Naive thymus-derived CD8-positive, alpha-beta T cell (primary cell): ENCODE measurements around the gene KISS1. TPM values are rescaled to one million over a fixed set of nuclear protein-coding genes. Genes with fewer than 3 reads are reported as not detected.
A peak's percentile ranks its signal among the peaks of the same experiment; 100 is the strongest.

Source experiments
- ATAC-seq, 2 donors: fragments of 150-1000 bp; cut with Tn5 transposase in 1 of 2; sonication (Bioruptor Pico), chemical (Tn5 transposase) in 1 of 2; 1 replicate in 1 of 2; 2 replicates in 1 of 2; pipeline ENCODE4 v1.10.0; 2021; ENCODE audit warnings: mild to moderate bottlenecking in 2 of 2, moderate library complexity in 2 of 2
- POLR2A ChIA-PET: fragments of 350-600 bp; sonication (Branson Sonifier 250); formaldehyde crosslinking; loops from one replicate; lab custom pipeline; 2021; ENCODE audit warnings: antibody characterized with exemption; lab: Charles Lee
- DNase-seq, 10 donors: peaks; one replicate each; pipeline versions ENCODE4 v3.0.0 to v3.0.0-alpha.2; 2020 to 2022
- H3K27ac Mint-ChIP-seq, 10 donors: one replicate each; pipeline ENCODE4 v1.8.0; 2020 to 2022; ENCODE audit warnings: mild to moderate bottlenecking in 10 of 10, mixed read lengths in 10 of 10, moderate library complexity in 4 of 10, inconsistent platforms in 1 of 10
- H3K27me3 Mint-ChIP-seq, 5 donors: one replicate each; pipeline ENCODE4 v1.8.0; 2021 to 2022; ENCODE audit warnings: mixed read lengths in 5 of 5
- H3K36me3 Mint-ChIP-seq, 3 donors: one replicate each; pipeline ENCODE4 v1.8.0; 2020 to 2022; ENCODE audit warnings: mixed read lengths in 3 of 3, mild to moderate bottlenecking in 2 of 3, inconsistent platforms in 1 of 3
- H3K4me1 Mint-ChIP-seq, 4 donors: one replicate each; pipeline ENCODE4 v1.8.0; 2021 to 2022; ENCODE audit warnings: mixed read lengths in 4 of 4
- H3K4me3 Mint-ChIP-seq, 10 donors: one replicate each; pipeline ENCODE4 v1.8.0; 2020 to 2022; ENCODE audit warnings: mild to moderate bottlenecking in 10 of 10, mixed read lengths in 10 of 10, moderate library complexity in 6 of 10, inconsistent platforms in 1 of 10
- H3K9me3 Mint-ChIP-seq, 9 donors: one replicate each; pipeline ENCODE4 v1.8.0; 2020 to 2022; ENCODE audit warnings: mixed read lengths in 9 of 9, mild to moderate bottlenecking in 3 of 9, inconsistent platforms in 1 of 9, moderate library complexity in 1 of 9
- polyA plus RNA-seq, 3 donors: library from polyadenylated mRNA; unstranded; fragments of 300-500 nt; fragmentation: Illumina TruSeq; gene quantifications; one replicate each; pipeline ENCODE4 v1.2.3, GENCODE V29; 2021
- total RNA-seq, 8 experiments: library from RNA in 2 of 8; stranded (reverse) in 2 of 8; gene quantifications; one replicate each; pipeline ENCODE4 v1.2.3 and lab custom pipeline; 2021 to 2026

KISS1 gene
- total and polyA plus RNA-seq, 5 experiments from 2014 or later: not detected

- DNase-seq (no peak), ATAC-seq (no peak)
- H3K4me3 Mint-ChIP-seq: peak overlapping the region; percentile 69 to 88 (median 70)
Measured at GRCh38 chr1:204149635-204150565, 46.4 kb downstream of the KISS1 start.

GRCh38 chr1:204149107-204149506 lies 47.2 kb downstream of the KISS1 start:
- POLR2A ChIA-PET: no interaction called here
- H3K27ac Mint-ChIP-seq: peak overlapping the region in 5 of 10 donors; percentile 28 to 74 (median 53)
- H3K36me3 Mint-ChIP-seq: no peaks in the 10 kb centered on the region
- H3K27me3 Mint-ChIP-seq: no peaks in the 10 kb centered on the region
- ATAC-seq (no peak), DNase-seq (no peak)
- peaks cover 5 to 15% (median 7%) of the 10 kb centered on the region in 4 donors for H3K4me1 Mint-ChIP-seq
- peak overlapping the region in 4 of 10 donors; percentile 22 to 66 (median 44) for H3K4me3 Mint-ChIP-seq
- no peaks in the 10 kb centered on the region for H3K9me3 Mint-ChIP-seq

More at GRCh38 chr1:204149635-204150565, 46.4 kb downstream of the KISS1 start:
- H3K4me1 Mint-ChIP-seq: peaks cover 5 to 15% (median 7%) of the 10 kb centered on the region in 4 donors
- no peaks in the 10 kb centered on the region for H3K36me3 Mint-ChIP-seq
- H3K9me3 Mint-ChIP-seq: no peaks in the 10 kb centered on the region
- POLR2A ChIA-PET: interaction anchor here (0.6 kb wide), 1 partner anchor 346 kb away, joined by 4 read pairs; no protein-coding TSS in a partner anchor
- H3K27ac Mint-ChIP-seq: peak overlapping the region in 8 of 10 donors; percentile 48 to 87 (median 71)
- H3K27me3 Mint-ChIP-seq: no peaks in the 10 kb centered on the region

- H3K4me3 Mint-ChIP-seq: no peak overlapping the region
- POLR2A ChIA-PET: no interaction called here
- H3K36me3 Mint-ChIP-seq: no peaks in the 10 kb centered on the region
- H3K27ac Mint-ChIP-seq: peak overlapping the region in 1 of 10 donors; percentile 71
- DNase-seq: no peak
- peaks cover 5 to 12% (median 6%) of the 10 kb centered on the region in 4 donors for H3K4me1 Mint-ChIP-seq
- ATAC-seq: no peak
- no peaks in the 10 kb centered on the region for H3K9me3 Mint-ChIP-seq
- H3K27me3 Mint-ChIP-seq: no peaks in the 10 kb centered on the region
Measured at GRCh38 chr1:204147406-204148383, 48.6 kb downstream of the KISS1 start.

GRCh38 chr1:204146965-204147364 lies 49.3 kb downstream of the KISS1 start:
- Mint-ChIP-seq H3K4me1 (peaks cover 5 to 9% (median 5%) of the 10 kb centered on the region in 4 donors), H3K36me3 (no peaks in the 10 kb centered on the region), H3K27me3 (no peaks in the 10 kb centered on the region), H3K4me3 (no peak overlapping the region), H3K9me3 (no peaks in the 10 kb centered on the region), H3K27ac (peak overlapping the region in 3 of 10 donors; percentile 9 to 71 (median 59))
- DNase-seq (no peak), ATAC-seq (no peak)
- POLR2A ChIA-PET: no interaction called here

- Mint-ChIP-seq H3K9me3 (no peaks in the 10 kb centered on the region), H3K4me3 (no peak overlapping the region), H3K27me3 (no peaks in the 10 kb centered on the region), H3K27ac (no peak overlapping the region), H3K36me3 (peaks cover 0 to 1% (median 0%) of the 10 kb centered on the region in 3 donors), H3K4me1 (peaks cover 5 to 9% (median 5%) of the 10 kb centered on the region in 4 donors)
- ATAC-seq (no peak), DNase-seq (no peak)
- POLR2A ChIA-PET: no interaction called here
Measured at GRCh38 chr1:204146309-204146708, 50.0 kb downstream of the KISS1 start.

- POLR2A ChIA-PET: no interaction called here
- Mint-ChIP-seq H3K27ac (no peak overlapping the region), H3K36me3 (peaks cover 2 to 8% (median 8%) of the 10 kb centered on the region in 3 donors), H3K9me3 (no peaks in the 10 kb centered on the region), H3K4me1 (peaks cover 0 to 5% (median 2%) of the 10 kb centered on the region in 4 donors), H3K27me3 (no peaks in the 10 kb centered on the region), H3K4me3 (no peak overlapping the region)
- no peak for DNase-seq
- no peak for ATAC-seq
Measured at GRCh38 chr1:204145033-204145504, 51.2 kb downstream of the KISS1 start.

GRCh38 chr1:204143276-204144041 lies 52.8 kb downstream of the KISS1 start:
- Mint-ChIP-seq H3K36me3 (peaks cover 4 to 14% (median 11%) of the 10 kb centered on the region in 3 donors), H3K27me3 (no peaks in the 10 kb centered on the region), H3K4me3 (no peak overlapping the region), H3K9me3 (no peaks in the 10 kb centered on the region), H3K27ac (no peak overlapping the region), H3K4me1 (peaks cover 0 to 3% (median 0%) of the 10 kb centered on the region in 4 donors)
- no peak for DNase-seq
- POLR2A ChIA-PET: interaction anchor here (0.7 kb wide), 1 partner anchor 274 kb away, joined by 7 read pairs; no protein-coding TSS in a partner anchor
- ATAC-seq: no peak

- DNase-seq (no peak), ATAC-seq (no peak)
- peaks cover 0 to 3% (median 0%) of the 10 kb centered on the region in 4 donors for H3K4me1 Mint-ChIP-seq
- POLR2A ChIA-PET: no interaction called here
- no peaks in the 10 kb centered on the region for H3K9me3 Mint-ChIP-seq
- H3K4me3 Mint-ChIP-seq: no peak overlapping the region
- peak overlapping the region in 2 of 10 donors; percentile 27 to 75 for H3K27ac Mint-ChIP-seq
- H3K27me3 Mint-ChIP-seq: no peaks in the 10 kb centered on the region
- H3K36me3 Mint-ChIP-seq: peaks cover 4 to 15% (median 14%) of the 10 kb centered on the region in 3 donors
Measured at GRCh38 chr1:204142032-204142974, 54.0 kb downstream of the KISS1 start.

- Mint-ChIP-seq H3K27ac (no peak overlapping the region), H3K9me3 (no peaks in the 10 kb centered on the region), H3K4me1 (no peaks in the 10 kb centered on the region), H3K27me3 (no peaks in the 10 kb centered on the region), H3K4me3 (no peak overlapping the region), H3K36me3 (peaks cover 4 to 16% (median 14%) of the 10 kb centered on the region in 3 donors)
- no peak for ATAC-seq
- DNase-seq: no peak
- POLR2A ChIA-PET: no interaction called here
Measured at GRCh38 chr1:204141131-204141530, 55.2 kb downstream of the KISS1 start.
